Smooth muscle cell (in vitro differentiated cells): ENCODE results near the gene DDX1. TPM values are rescaled to one million over a fixed set of nuclear protein-coding genes. Genes with fewer than 3 reads are reported as not detected.

Experiments used
- DNase-seq: peaks from one replicate; lab custom pipeline; 2025; ENCODE audit not compliant: unreplicated experiment; lab: John Stamatoyannopoulos, UW
- H2AFZ ChIP-seq: fragments of 200-600 bp; sonication (generic); 2 replicates; pipeline ENCODE4 v1.6.0; 2016; ENCODE audit warnings: antibody characterized with exemption, low read depth, mild to moderate bottlenecking
- H3F3A ChIP-seq: fragments of 200-600 bp; sonication (generic); 2 replicates; pipeline ENCODE4 v1.6.0; 2017; ENCODE audit warnings: antibody characterized with exemption, low read depth
- H3K27ac ChIP-seq: fragments of 200-600 bp; sonication (generic); 2 replicates; pipeline ENCODE4 v1.5.1; 2016; ENCODE audit warnings: low read depth, mild to moderate bottlenecking
- H3K27me3 ChIP-seq: fragments of 200-600 bp; sonication (generic); 2 replicates; pipeline ENCODE4 v1.6.1; 2016; ENCODE audit warnings: low read depth, mild to moderate bottlenecking
- H3K36me3 ChIP-seq: fragments of 200-600 bp; sonication (generic); 2 replicates; pipeline ENCODE4 v1.5.1; 2016; ENCODE audit warnings: low read depth
- H3K4me1 ChIP-seq: fragments of 200-600 bp; sonication (generic); 2 replicates; pipeline ENCODE4 v1.5.1; 2016; ENCODE audit warnings: low read depth
- H3K4me2 ChIP-seq: fragments of 200-600 bp; sonication (generic); 2 replicates; pipeline ENCODE4 v1.6.0; 2016; ENCODE audit warnings: mild to moderate bottlenecking
- H3K4me3 ChIP-seq: fragments of 200-600 bp; sonication (generic); 2 replicates; pipeline ENCODE4 v1.5.1; 2016; ENCODE audit warnings: mild to moderate bottlenecking
- H3K79me2 ChIP-seq: fragments of 200-600 bp; sonication (generic); 2 replicates; pipeline ENCODE4 v1.6.0; 2016; ENCODE audit warnings: low read depth, mild to moderate bottlenecking
- H3K9ac ChIP-seq: fragments of 200-600 bp; sonication (generic); 2 replicates; pipeline ENCODE4 v1.6.0; 2016; ENCODE audit warnings: low read depth
- H3K9me3 ChIP-seq: fragments of 200-600 bp; sonication (generic); replicated peaks from 2 replicates; pipeline ENCODE4 v1.5.1; 2016; ENCODE audit warnings: low read depth
- H4K20me1 ChIP-seq: fragments of 200-600 bp; sonication (generic); 2 replicates; pipeline ENCODE4 v1.6.0; 2016; ENCODE audit warnings: low read depth
- CTCF ChIP-seq: fragments of 200-600 bp; sonication (generic); IDR thresholded peaks from 2 replicates; pipeline ENCODE4 v1.5.1; 2017; ENCODE audit warnings: borderline replicate concordance, mild to moderate bottlenecking, antibody characterized with exemption; ENCODE audit not compliant: insufficient read depth, poor library complexity, severe bottlenecking
- WGBS: methylation state at CpG from one replicate; pipeline ENCODE4 v1.1.7; 2016; ENCODE audit warnings: low lambda C conversion rate; 5-methylcytosine and 5-hydroxymethylcytosine counted together
- polyA plus RNA-seq: library from polyadenylated mRNA; unstranded; fragments of >200 nt; fragmentation: Nextera tagmentation; extraction: Ambion mirVana; gene quantifications from 2 replicates; pipeline ENCODE4 v1.2.1, GENCODE V29; 2016
- total RNA-seq: library from RNA; depleted of rRNA; stranded (reverse); fragments of >200 nt; gene quantifications from 2 replicates; pipeline ENCODE4 v1.2.3, GENCODE V29; 2014

The DDX1 gene
- total and polyA plus RNA-seq, 2 experiments from 2014 or later, result 71.3 to 78.7 TPM

DNA sequence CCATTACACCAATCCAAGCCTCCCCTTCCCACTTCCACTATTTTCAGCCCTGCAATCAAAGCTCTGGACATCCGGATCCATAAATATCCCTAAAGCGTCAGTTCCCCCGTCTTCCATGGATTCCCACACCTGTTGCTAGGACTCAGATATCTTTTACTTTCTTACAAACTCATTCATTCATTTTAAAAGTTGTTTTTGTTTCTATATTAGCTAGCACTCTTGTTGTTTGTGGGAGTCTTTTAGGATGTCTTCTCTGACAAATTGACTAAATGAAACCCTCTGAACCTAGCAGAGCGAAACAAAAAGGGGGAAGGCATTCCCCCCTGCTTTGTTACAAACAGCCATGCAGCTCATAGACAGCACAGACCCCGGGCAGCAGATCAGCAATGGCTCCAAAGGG lies 21.6 kb upstream of the DDX1 start:
- no peak overlapping the region for H3K4me3 ChIP-seq
- H3K4me2 ChIP-seq, result no peak overlapping the region
- DNase-seq, result no peak
- H3K36me3 ChIP-seq, result no peaks in the 10 kb centered on the region
- peaks cover 6% of the 10 kb centered on the region for H3K4me1 ChIP-seq
- peaks cover 6% of the 10 kb centered on the region for H3K27me3 ChIP-seq
- no peak overlapping the region for H3K27ac ChIP-seq
- no peak for TF ChIP-seq CTCF
- H3K9me3 ChIP-seq, result no peaks in the 10 kb centered on the region
- H4K20me1 ChIP-seq, result no peaks in the 10 kb centered on the region
- no peak overlapping the region for H2AFZ ChIP-seq
- H3K9ac ChIP-seq, result no peak overlapping the region
- 88% methylated on average over 5 of the region's 5 CpGs for WGBS
- H3K79me2 ChIP-seq, result no peaks in the 10 kb centered on the region
- H3F3A ChIP-seq, result no peaks in the 10 kb centered on the region

- Histone ChIP-seq H3K4me1 (peaks cover 6% of the 10 kb centered on the region), H3K9ac (no peak overlapping the region), H2AFZ (peak overlapping the region; percentile 41), H3K79me2 (no peaks in the 10 kb centered on the region), H3K4me3 (no peak overlapping the region), H3K27ac (no peak overlapping the region), H3F3A (no peaks in the 10 kb centered on the region), H3K9me3 (no peaks in the 10 kb centered on the region), H4K20me1 (no peaks in the 10 kb centered on the region), H3K36me3 (no peaks in the 10 kb centered on the region), H3K27me3 (no peaks in the 10 kb centered on the region), H3K4me2 (no peak overlapping the region)
- no peak for TF ChIP-seq CTCF
- no peak for DNase-seq
- 53% methylated on average over 3 of the region's 3 CpGs for WGBS
These were observed 19.9 kb upstream of the DDX1 start for GRCh38 chr2:15571729-15572128.

- Histone ChIP-seq H3K9me3 (no peaks in the 10 kb centered on the region), H3K27me3 (no peaks in the 10 kb centered on the region), H3K4me1 (no peaks in the 10 kb centered on the region), H4K20me1 (no peaks in the 10 kb centered on the region), H3K9ac (no peak overlapping the region), H2AFZ (no peak overlapping the region), H3F3A (no peaks in the 10 kb centered on the region), H3K4me3 (no peak overlapping the region), H3K36me3 (no peaks in the 10 kb centered on the region), H3K79me2 (no peaks in the 10 kb centered on the region), H3K4me2 (no peak overlapping the region), H3K27ac (no peak overlapping the region)
- WGBS, result 27% methylated on average over 7 of the region's 7 CpGs
- peak; percentile 43 for DNase-seq
- peak; percentile 84 for TF ChIP-seq CTCF
These were observed 14.5 kb upstream of the DDX1 start for GRCh38 chr2:15577071-15577735.

GRCh38 chr2:15579641-15580040 lies 12.0 kb upstream of the DDX1 start:
- H3K4me2 ChIP-seq, result no peak overlapping the region
- H2AFZ ChIP-seq, result no peak overlapping the region
- no peaks in the 10 kb centered on the region for H4K20me1 ChIP-seq
- WGBS, result 24% methylated on average over 1 of the region's 1 CpG
- H3K27me3 ChIP-seq, result no peaks in the 10 kb centered on the region
- no peak for DNase-seq
- no peaks in the 10 kb centered on the region for H3K9me3 ChIP-seq
- no peak overlapping the region for H3K4me3 ChIP-seq
- TF ChIP-seq CTCF, result no peak
- no peaks in the 10 kb centered on the region for H3K36me3 ChIP-seq
- no peak overlapping the region for H3K27ac ChIP-seq
- no peaks in the 10 kb centered on the region for H3K4me1 ChIP-seq
- H3K79me2 ChIP-seq, result no peaks in the 10 kb centered on the region
- H3K9ac ChIP-seq, result no peak overlapping the region
- H3F3A ChIP-seq, result no peaks in the 10 kb centered on the region
